NCI-H1694 (cell line): ENCODE measurements around the gene ZBTB21.
"Not testable (repeated sequence)": the region's sequence is repeated elsewhere in the genome, so short reads cannot be mapped to it uniquely, and the experiment has no call there.

Experiments used
- DNase-seq: peaks from one replicate; lab custom pipeline; 2025; lab: John Stamatoyannopoulos, UW

ZBTB21 gene

DNA sequence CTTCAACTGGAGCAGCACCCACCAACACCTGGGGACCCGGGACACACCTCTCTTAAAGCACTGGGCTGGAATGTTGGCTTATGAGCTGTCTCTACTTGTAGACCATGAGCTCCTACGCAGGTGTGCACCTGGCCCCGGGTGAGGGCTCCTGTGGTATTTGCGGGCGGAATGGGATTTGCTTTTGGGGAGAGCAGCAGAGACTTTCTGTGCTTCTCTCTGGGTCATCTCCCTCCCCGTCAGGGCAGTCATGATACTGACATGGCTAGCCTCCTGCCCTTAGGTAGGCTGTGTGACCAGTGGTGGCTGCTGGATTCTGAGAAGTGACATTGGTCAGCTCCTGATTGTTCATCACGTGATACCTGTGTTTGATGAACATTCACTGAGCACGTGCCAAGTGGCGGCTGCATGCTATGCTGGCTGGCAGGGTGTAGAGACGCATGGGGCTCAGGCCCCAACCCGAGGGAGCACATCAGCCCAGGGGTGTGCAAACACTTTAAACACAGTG is 9.0 kb upstream of the ZBTB21 start:
- DNase-seq, result no peak

DNA sequence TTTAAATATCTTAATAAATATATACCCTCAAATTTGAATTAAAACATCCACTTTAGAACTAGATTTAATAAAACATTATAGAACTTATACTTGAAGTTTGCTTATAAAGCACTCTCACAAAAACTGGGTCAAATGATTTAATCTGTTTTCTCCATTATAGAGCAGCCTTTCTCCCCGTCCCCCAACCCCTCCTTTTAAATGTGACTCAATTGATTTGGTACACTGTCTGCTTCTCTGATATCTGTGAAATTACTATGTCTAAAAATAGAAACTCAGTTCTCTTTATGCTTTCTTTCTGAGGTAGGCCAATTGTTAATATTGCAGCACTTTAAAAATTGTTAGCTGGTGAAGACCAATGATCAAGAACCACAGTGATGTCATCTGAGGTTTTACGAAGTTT is 6.9 kb upstream of the ZBTB21 start:
- DNase-seq, result no peak

DNA sequence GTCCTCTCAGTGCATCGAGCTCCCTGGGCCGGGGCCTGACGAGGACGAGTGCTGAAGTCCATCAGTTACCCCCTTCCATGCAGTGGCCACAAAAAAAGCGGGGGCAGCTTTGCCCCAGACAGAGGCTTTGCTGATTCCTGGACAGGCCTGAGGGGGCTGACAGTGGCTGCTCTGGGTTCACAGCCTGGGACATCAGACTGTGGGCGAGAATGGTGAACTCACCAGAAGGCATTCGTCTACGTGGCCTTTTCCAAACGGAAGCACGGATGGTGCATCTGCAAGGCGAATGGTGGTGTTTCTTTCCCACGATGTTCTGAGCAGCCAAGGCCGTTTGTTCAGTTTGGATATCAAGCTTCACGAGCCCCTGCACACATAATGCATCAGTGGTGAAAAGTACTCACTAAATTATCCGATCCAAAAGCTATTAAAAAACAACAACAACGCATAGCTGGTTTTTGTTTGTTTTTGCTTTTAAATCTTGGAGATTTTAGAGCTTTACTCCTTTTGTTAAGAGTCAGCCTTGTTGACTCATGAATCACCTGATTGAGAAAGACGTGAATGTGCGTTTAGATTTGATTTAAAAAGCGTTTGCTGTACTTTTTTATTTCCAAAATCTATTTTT is 6.3 kb upstream of the ZBTB21 start:
- DNase-seq, result no peak

- DNase-seq, result no peak
These were observed 3.8 kb upstream of the ZBTB21 start for GRCh38 chr21:42013931-42014330.

- no peak for DNase-seq
These were observed 3.2 kb upstream of the ZBTB21 start for GRCh38 chr21:42013376-42013775.

- DNase-seq, result no peak
These were observed 2.7 kb upstream of the ZBTB21 start for GRCh38 chr21:42012763-42013329.

- no peak for DNase-seq
These were observed 2.2 kb upstream of the ZBTB21 start for GRCh38 chr21:42012344-42012743.

GRCh38 chr21:42010507-42011495 is 641 bp upstream of the ZBTB21 start:
- peak; percentile 12 for DNase-seq

DNA sequence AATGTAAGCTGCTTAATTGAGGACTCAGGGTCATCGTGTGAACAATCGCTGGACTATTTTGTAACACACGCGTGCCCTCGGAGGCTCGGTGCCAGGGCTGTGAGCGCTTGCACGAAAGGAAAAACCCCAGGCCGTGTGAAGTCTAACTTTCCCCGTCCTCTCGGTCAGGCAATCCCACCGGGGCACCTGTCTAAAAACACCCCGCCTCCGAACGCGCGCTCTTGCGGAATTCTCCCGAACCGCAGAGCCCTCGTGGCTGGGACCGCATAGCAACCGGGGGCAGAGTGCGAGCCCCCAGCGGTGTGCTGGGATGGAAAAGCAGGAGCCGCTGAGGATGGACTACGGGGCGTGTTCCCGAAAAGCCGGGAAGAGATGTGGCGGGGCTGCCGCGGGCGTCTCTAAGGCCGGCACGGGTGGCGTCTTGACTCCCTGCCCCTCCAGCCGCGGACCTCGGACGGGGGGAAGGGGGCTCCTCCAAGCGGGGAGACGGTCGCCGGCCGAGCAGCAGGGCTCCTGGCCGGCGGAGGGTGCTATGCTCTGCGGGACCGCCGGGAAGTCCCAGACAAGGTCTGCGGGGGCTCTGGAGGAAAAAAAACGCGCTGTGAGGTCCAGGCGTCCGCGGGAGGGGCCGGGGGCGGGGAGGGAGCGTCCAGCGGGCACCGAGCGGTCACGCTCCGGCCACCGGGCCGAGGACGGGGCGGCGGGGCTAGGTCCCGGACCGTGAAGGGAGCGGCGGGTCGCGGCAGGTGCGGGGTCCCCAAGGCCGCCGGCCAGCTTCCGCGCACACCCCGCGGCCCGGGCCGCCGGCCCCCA is 936 bp downstream of the ZBTB21 start:
- no peak for DNase-seq

DNA sequence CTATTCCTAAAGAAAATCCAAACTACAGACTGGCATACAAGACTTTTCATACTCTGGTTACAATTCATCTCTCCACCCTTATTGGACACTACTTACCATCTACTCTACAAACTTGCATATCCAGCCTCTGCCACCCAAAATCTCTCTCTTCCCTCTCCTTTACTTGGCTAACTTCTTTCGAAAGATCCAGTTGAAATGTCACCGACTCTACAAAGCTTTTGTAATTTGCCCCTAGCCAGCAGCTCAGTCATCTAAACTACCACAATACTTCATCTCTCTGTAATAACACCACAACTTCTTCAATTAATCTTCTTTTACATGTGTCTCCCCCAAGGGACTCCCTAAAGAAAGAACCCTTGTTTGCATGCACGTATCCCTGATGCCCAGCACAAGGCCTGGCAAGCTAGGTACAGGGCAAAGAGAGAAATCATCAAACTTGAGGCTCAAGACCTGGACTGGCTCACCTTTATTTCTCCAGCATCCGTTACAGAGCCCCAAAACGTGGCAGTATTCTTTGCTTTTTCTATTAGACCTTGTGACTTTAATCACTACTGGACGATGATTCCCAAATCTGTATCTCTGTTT is 2.7 kb downstream of the ZBTB21 start:
- DNase-seq, result no peak

DNA sequence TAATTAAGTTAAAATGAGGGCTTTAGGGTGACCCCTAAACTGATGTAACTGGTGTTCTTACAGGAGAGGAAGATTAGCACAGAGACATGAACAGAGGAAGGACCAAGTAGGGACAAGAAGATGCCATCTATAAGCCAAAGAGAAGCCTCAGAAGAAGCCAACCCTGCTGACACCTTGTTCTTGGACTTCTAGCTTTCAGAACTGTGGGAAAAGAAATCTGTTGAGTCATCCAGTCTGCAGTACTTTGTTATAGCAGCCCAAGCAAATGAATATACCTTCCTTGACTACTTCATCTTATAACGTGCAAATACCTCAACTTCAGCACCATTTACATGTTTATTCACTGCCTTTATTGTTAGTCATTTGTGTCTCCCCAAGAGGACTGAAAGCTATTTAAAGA is 3.4 kb downstream of the ZBTB21 start:
- no peak for DNase-seq

DNA sequence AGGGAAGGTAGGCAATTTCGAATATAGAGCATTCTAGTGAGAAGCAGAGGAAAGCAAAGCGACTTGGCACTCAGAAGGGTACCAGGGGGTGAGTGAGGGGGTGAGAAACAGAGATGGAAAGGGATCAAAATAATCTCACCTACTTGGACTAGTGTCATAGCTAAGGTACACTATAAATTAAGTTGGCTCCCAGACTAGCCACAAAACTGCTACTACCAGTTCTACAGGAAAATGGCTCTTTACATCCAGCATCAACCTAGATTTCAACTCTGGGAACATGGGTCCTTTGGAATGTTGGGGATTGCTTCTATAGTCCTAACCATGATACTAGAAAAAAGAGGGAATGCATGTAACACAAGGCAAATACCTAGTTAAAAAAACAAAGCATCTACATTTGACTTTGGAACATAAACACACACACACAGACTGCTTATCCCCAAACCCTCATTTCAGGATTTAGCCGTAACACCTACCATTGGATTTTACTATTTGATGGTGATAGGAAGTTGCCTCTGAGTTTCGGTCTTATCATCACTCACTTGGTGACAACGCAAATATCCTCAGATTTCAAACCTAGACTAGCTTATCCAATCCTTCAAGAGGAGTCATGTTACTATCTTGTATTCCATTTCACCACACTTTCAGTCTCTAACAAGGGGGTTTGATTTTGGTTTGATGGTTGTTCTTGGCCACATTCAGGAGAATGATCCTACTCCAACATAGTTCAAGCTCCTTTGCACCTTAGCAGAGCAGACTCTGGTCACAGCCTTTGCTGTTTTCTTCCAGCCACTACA is 5.6 kb downstream of the ZBTB21 start:
- DNase-seq, result no peak

DNA sequence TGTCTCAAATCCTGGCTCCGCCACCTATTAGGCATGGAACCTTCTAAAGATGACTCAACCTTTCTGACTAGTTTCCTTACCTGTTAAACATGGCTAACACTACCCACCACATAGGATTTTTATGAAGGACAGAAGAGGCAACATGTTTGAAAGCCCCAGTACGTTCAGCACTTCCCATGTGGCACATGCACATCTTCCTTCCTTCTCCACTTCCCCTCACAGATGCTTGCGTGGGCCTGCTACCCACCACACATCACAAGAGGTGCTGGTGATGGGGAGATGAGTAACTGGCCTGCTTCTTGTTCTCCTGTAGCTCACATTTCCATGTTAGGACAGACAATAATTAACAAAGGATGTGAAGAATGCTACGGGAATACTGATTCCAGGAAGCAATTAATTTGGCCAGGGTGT is 7.1 kb downstream of the ZBTB21 start:
- no peak for DNase-seq

GRCh38 chr21:42002421-42002958 is 7.7 kb downstream of the ZBTB21 start:
- DNase-seq, result no peak

GRCh38 chr21:42001781-42002180 is 8.4 kb downstream of the ZBTB21 start:
- DNase-seq, result no peak

- no peak for DNase-seq
These were observed 9.3 kb downstream of the ZBTB21 start for GRCh38 chr21:42000908-42001307.

- no peak for DNase-seq
These were observed 12.5 kb downstream of the ZBTB21 start for GRCh38 chr21:41997657-41998056.

GRCh38 chr21:41995577-41995976 is 14.6 kb downstream of the ZBTB21 start:
- no peak for DNase-seq

GRCh38 chr21:41994613-41995012 is 15.5 kb downstream of the ZBTB21 start:
- not testable (repeated sequence) for DNase-seq

DNA sequence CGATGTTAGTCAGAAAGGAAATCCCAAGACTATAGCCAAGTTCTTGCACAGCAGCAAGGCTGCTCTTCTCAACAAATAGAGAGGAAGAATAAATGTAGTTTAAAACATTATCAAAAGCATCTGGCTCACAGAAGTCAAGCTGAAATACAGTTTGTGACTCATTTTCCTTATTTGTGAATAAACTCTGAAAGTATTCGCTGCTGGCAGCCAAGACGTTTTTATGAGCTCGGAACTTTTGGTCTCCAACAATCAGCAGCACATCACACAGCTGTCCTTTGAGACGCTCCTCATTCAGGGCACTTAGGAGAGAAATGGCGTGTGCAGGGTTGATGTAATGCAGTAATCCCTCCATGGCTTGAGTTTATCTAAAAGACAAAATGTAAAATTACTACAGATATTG is 16.4 kb downstream of the ZBTB21 start:
- DNase-seq, result no peak
